ENCODE data around the gene UBTFL1.
"Not testable (repeated sequence)": the region's sequence is repeated elsewhere in the genome, so short reads cannot be mapped to it uniquely, and the experiment has no call there.

Gene UBTFL1, protein sequence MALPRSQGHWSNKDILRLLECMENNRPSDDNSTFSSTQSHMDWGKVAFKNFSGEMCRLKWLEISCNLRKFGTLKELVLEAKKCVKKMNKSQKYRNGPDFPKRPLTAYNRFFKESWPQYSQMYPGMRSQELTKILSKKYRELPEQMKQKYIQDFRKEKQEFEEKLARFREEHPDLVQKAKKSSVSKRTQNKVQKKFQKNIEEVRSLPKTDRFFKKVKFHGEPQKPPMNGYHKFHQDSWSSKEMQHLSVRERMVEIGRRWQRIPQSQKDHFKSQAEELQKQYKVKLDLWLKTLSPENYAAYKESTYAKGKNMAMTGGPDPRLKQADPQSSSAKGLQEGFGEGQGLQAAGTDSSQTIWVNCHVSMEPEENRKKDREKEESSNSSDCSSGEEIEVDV

DNA sequence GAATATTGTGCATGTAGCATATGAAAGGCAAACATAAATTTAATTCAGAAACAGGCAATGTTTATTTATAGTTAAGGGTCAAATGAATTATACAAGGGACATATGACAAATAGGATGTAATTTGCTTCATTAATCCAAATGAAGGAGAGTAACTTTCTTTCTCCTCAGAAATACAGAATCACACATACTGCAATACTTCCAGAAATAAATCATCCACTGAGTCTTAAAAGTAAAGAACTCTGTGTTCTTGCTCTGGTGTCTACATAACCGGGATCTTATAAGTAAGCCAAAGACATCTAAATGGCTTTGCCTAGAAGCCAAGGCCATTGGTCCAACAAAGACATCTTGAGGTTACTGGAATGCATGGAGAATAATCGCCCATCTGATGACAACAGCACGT is at the start of gene UBTFL1:
TSS of gene UBTFL1 (plus strand) at position 301 of the 400 bp plus-strand sequence. CDS start at position 301, 0 bp downstream.
- not testable (repeated sequence) for FAIRE-seq

DNA sequence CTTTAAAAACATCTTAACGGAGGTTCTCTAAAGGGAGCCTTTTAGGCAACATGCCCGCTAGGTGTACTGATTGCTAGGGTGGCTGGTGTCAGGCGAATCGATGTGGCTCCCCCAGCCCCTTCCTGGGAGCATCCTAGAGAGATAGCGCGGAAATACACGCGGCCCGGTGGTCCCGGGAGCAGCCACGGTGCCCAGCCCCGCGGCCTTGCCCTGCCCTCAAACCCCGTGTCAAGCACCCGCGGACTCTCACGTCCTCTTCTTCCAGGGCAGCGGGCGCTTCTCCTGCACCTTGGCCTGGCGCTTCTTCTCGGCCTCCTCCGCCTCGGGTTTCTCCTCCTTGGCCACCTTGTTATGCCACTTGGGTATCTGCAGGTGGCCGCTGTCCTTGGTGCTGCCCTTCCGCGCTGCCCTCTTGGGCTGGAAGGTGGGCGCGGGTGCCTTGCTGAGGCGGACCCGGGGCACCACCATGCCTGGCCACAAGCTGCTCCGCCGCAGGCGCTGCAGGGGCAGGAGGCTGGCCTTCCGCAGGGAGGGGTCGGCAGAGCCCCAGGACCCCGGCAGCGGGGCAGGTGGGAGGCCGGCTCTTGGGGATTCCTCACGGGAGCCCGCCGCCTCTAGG is 34.0 kb upstream of the UBTFL1 start:
- not testable (repeated sequence) for FAIRE-seq

DNA sequence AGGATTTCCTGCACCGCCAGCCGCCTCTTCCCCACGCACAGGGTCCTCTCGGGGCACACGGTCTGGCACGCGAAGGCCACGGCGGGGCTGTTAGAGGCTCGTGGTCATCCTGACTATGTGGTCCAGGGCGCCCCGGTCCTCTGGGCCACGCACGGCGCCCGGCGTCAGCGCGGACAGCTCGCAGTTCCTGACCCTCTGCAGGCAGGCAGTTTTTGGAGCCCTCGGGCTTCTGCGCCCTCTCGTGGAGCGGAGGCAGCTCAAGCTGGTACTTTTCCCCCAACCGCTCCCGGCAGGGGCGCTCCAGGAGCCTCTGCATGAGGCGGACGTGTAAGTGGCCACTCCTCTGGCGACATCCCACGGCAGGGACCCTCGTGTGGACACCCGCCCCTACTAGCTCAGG is 33.4 kb upstream of the UBTFL1 start:
- not testable (repeated sequence) for FAIRE-seq

DNA sequence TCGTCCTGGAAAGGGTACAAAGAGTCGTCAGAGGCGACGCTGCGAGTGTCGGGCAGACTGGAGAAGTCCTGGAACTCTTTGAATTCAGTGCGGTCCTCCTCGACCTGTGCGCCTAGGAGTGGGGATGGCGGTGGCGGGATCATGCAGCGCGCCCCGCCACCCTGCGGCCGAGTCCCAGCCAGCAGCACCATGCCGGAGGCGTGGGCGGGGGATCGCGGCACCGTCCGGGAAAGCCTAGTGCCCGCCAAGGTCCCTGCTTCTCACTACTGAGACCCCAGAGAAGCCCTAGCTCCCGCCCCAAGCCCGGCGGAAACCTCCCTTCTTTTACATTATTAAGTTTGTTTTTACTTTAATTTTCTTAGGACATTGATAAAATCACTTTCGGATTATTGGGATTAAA is 32.2 kb upstream of the UBTFL1 start:
- not testable (repeated sequence) for FAIRE-seq

DNA sequence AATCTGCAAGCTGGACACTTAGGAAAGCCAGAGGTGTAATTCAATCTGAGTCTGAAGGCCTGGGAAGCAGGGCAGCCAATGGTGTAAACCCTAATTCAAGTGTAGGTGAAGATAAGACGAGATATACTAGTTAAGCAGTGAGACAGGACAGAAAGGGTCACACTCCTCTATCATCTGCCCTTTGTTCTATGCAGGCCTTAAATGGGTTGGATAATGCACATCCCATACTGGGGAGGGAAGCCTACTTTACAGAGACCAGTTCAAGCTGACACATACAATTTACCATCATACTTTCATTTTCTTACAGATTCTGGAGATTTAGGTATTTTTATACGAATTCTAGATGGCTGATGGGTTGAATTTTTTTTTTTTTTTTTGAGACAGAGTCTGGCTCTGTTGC is 3.0 kb downstream of the UBTFL1 start:
- not testable (repeated sequence) for FAIRE-seq

DNA sequence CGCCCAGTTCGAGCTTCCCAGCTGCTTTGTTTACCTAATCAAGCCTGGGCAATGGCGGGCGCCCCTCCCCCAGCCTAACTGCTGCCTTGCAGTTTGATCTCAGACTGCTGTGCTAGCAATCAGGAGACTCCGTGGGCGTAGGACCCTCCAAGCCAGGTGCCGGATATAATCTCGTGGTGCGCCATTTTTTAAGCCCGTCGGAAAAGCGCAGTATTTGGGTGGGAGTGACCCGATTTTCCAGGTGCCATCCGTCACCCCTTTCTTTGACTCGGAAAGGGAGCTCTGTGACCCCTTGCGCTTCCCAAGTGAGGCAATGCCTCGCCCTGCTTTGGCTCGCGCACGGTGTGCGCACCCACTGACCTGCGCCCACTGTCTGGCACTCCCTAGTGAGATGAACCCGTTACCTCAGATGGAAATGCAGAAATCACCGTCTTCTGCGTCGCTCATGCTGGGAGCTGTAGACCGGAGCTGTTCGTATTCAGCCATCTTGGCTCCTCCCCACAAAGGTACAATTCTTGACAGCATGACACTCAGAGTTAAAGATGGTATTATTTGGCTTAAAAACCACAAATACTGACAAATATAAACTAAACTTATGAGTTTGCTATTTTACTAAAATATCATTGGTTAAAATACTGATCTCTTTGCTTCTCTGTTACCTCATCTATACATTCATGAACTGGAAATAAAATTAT is 9.6 kb downstream of the UBTFL1 start:
- FAIRE-seq, result not testable (repeated sequence)

DNA sequence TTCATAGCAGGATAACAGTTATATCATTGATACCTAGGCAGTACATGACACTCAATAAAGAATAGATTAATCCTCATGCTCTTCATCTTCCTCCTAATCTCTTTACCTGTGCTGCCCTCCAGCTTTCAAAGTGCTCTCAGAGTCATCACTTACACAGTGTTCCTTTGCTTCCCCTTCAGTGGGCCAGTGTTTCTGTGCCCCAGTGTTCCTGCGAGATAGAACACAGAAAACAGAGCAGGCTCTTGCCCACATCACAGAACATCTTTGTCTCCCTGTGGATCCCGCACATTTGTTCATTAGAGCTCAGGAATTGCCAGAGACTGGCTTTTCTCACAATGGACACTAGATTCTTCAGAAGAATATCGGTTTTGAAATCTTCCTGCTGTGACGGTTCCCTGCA is 12.5 kb downstream of the UBTFL1 start:
- not testable (repeated sequence) for FAIRE-seq

DNA sequence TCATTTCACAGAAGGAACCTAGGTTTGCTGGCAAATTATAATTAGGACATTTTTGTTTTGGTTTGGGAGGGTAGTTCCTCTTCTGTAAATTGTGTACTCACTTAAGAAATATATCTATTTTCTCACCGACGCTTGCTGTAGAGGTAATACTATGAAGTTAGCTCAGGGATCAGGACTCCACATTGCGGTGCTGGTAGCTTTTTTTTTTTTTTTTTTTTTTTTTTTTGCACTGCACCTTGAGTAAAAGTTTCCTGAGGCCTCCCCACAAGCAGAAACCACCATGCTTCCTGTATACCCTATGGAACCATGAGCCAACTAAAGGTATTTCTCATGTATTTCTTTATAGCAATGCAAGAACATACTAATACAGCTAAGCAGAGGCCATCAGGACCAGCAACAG is 14.7 kb downstream of the UBTFL1 start:
- FAIRE-seq, result no peak

DNA sequence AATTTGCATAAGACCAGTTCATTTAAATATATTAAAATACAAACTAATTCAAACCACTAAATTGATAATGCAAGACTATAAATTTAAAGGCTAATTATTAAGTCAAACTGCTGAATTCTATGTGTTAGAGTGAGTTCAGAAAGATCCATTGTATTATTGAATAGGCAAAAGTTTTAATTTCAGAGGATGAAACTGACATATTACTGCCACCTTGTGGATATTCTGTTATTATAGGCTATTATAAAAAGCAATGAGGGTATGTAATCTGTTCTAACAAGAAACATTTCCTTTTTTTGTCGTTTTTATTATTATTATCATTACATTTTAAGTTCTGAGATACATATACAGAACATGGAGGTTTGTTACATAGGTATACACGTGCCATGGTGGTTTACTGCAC is 27.8 kb downstream of the UBTFL1 start:
- no peak for FAIRE-seq

DNA sequence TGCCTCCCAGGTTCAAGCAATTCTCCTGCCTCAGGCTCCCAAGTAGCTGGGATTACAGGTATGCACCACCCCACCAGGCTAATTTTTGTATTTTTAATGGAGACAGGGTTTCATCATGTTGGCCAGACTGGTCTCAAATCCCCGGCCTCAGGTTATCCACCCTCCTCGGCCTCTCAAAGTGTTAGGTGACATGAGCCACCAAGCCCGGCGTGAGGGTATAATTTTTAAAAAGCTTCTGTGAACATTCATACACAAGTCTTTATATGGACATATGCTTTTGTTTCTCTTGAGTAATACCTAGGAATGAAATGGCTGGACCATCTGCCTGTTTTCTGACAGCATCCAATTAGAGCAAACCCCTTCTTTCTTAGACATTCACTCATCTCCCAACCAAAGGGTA is 34.4 kb downstream of the UBTFL1 start:
- no peak for FAIRE-seq

DNA sequence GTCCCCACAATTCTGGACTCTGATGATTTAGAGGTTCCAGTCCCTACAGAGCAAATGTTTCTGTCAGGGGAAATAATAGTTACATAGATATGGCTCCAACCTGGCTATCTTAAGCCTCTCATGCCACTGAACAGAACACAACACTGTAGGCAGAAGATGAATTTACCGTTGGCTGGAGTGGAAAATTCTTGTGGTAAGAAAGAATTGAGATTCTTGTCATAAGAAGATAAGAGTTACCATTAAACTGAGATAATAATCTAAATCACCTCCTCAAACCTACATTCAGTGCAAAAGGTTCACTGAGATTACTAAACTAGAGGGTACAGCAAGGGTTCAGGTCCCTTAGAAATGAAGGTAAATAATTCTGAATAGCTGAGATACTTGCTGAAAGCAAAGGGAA is 38.6 kb downstream of the UBTFL1 start:
- FAIRE-seq, result no peak

DNA sequence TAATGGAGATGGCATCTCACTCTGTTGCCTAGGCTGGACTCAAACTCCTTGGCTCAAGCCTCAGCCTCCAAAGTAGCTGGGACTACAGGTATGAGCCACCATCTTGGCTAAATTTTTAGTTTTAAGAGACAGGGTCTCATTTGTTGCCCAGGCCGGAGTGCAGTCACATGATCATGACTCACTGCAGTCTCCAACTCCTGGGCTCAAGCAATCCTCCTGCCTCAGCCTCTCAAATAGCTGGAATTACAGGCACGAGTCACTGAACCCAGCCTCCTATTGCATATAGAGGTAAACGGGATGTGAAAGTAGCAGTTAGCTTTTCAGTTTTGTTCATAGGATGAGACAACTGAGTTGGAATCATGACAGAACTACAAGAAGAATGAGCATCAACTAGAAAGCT is 39.2 kb downstream of the UBTFL1 start:
- no peak for FAIRE-seq

DNA sequence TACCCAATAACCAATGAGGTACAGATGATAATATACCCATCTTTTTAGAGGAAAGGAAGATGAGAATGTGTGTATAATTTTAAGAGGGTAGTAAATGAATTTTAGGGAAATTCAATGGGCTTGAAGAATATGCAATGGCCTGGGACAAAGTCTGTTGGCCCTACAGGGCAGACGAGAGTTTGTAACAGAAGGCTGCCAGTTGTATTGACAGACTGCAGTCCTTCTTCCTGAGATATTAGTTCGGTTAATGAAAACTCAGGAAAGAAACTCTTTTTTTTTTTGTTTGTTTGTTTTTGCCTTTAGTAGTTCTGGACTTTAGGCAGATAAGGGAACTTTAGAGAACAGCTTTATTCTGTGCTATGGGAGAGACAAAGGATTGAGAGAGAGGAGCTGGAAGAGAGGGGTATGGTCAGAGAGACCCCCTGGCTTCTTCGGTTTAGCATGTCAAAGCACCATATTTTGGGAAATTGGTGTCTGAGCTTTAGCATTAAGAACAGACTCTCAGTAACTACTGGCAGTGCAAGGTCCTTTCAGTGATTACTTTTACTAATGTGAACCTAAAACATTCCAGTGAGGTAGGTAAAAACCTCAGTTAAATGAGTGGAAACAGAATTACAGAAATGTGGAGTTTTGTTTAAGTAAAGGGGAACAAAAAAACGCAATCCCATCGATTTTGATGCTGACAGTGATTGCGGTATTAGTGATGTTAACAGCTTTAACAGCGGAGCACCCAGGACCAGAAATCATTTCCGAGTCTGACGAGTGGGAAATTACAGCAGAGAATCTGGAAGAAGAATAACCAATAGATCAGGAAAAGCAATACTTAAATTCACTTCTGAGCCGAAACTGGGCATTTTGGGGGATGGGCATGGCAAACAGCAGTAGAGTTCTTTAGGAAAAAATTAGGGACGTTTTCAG is 48.1 kb downstream of the UBTFL1 start:
- FAIRE-seq, result no peak

DNA sequence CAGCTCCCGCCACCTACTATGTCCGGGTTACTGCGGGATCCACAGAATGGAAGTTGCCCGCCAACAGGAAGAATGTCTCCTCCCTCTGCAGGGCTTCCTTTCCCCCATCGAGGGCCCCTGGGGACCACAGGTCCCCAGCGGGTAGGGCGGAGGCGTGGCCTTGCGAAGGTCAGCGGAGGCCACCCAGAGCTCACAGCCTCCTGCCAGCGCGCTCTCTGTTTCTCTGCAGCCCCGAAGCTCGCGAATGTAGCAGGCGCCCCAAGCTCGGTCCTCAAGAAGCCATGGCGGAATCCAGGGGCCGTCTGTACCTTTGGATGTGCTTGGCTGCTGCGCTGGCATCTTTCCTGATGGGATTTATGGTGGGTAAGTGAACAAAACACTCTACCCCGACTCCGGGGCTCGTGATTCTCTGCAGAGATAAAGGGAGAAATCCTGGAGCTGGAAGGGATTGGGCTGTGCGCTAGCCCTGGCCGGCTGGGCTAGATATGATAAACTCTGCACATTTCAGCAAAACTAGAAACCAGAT is 48.8 kb downstream of the UBTFL1 start, which contains the start of gene NAALAD2:
TSS of gene NAALAD2 (plus strand) at position 186 of the 526 bp plus-strand sequence. CDS start at position 282, 96 bp downstream.
- no peak for FAIRE-seq

DNA sequence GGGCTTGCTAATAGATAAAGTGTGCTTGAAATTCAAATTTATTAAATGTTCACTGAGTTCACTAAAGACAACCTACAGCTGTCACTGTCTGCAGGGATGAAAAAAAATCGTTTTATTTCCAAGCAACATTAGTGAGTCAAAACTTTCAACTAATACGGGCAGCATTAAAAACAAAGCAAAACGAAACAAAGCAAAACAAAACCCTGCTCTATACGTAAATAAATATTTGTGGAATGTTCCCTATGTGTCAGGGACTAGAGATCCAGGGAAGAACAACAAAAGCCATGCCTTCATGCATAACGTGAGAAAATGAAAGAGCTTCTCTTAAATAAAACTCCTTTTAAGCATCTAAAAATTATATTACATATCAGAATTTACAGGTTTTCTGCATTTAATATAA is 49.3 kb downstream of the UBTFL1 start:
- FAIRE-seq, result no peak

Data from TTC549 (cell line).